SKM-1 treated with dmso at 0.1 percent for 144 hours (cell line): ENCODE results near the gene CDC123.
"Not testable (repeated sequence)": the region's sequence is repeated elsewhere in the genome, so short reads cannot be mapped to it uniquely, and the experiment has no call there.

ENCODE experiments used
- DNase-seq: peaks from one replicate; lab custom pipeline; 2025; ENCODE audit not compliant: unreplicated experiment; lab: John Stamatoyannopoulos, UW

Gene CDC123

GRCh38 chr10:12189426-12189825, 6.6 kb upstream of the CDC123 start:
- DNase-seq, result no peak

- no peak for DNase-seq
Measured at GRCh38 chr10:12191715-12192114, 4.3 kb upstream of the CDC123 start.

- DNase-seq, result no peak
Measured at GRCh38 chr10:12193193-12193592, 2.8 kb upstream of the CDC123 start.

DNA sequence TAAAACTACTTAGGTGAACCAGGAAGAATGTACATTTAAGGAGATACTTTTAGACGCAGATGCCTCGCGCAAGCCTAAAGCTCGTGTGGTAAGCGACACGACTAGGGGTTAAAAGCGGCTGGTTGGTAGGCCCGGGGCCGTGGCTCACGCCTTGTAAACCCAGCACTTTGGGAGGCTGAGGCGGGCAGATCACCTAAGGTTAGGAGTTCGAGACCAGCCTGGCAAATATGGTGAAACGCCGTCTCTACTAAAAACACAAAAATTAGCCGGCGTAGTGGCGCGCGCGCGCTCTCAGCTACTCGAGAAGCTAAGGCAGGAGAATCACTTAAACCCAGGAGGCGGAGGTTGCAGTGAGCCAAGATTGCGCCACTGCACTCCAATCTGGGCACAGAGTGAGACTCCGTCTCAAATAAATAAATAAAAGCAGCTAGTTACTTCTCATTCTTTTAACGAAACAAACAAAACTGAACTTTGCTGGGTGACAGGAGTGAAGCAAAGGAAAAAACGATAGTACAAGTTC, 1.2 kb upstream of the CDC123 start:
- DNase-seq, result no peak

GRCh38 chr10:12195281-12195602, 746 bp upstream of the CDC123 start:
- peak; percentile 4 for DNase-seq

DNA sequence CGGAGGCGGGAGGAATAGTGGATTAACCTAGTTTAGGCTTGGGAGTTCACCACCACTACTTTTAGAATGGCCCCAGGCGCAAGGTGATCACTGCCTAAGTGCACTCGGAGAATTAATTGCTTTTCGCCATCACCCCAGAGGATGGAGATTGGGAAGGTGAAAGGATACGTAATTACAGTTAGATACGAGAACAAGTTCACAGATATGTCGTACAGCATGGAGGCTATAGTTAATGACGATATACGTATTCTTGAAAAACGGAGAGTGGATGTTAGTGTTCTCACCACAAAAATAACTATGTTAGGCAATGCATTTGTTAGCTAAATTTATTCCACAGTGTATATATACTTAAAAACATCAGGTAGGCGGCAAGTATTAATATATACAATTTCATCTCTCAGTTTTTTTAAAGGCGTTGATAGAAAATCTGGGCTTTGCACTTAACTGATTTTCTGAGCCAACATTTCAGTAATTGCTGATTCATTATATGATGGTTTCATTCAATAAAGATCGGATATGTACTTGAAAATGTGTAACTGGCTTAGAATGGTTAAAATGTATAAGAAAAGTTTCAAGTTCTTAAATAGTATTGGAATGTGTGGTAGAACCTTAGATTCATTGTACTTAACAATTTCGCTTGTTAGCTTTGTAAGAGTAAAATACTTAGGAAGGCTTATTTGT, 683 bp downstream of the CDC123 start:
- DNase-seq, result no peak

DNA sequence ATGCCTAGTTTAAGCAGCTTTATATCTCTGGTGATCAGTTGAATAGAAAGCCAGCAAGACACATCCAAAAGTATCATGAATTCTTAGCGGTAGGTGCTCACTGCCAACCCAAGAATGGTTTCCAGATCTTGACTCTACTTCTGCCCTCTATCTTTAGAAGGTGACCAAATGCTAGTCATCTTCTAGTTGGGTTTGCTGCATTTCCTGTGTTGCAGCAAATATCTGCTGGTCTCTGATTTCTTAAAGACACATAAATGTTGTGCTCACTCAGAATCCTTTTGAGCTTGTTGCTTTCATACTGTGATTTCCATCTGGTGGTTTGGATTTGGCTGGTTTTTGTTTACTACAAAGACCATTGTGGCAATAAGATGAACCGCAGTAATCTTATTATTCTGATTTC, 2.2 kb downstream of the CDC123 start:
- DNase-seq, result no peak

GRCh38 chr10:12200850-12201249, 4.9 kb downstream of the CDC123 start:
- DNase-seq, result no peak

- no peak for DNase-seq
Measured at GRCh38 chr10:12201543-12201942, 5.6 kb downstream of the CDC123 start.

DNA sequence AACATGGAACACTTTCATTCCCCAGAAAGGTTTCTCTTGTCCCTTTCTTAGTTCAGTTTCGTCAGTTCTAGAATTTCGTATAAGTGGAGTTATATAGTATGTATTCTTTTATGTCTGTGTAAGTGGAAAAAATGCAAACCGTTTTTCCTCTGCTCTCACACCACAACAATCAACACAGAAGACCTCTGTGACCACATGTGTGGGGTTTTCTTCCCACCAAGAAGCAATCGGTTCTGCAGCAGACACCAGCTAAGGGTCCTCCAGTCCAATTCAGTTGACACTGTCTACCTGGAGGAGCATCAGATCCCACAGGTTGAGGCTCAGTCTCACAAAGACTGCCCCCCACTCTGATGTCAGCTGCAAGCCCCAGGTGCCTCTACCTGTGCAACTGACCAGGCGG, 6.2 kb downstream of the CDC123 start:
- no peak for DNase-seq

DNA sequence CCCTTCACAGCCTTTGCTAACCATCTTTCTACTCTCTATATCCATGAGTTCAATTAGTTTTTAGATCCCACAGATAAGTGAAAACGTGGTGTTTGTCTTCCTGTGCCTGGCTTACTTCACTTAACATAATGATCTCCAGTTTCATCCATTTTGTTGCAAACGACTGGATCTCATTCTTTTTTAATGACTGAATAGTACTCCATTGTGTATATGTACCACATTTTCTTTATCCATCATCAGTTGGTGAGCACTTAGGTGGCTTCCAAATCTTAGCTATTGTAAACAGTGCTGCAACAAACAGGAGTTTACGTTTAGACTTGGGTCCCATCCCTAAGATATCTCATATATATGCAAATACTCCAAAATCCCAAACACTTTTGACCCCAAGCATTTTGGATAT, 9.1 kb downstream of the CDC123 start:
- no peak for DNase-seq

DNA sequence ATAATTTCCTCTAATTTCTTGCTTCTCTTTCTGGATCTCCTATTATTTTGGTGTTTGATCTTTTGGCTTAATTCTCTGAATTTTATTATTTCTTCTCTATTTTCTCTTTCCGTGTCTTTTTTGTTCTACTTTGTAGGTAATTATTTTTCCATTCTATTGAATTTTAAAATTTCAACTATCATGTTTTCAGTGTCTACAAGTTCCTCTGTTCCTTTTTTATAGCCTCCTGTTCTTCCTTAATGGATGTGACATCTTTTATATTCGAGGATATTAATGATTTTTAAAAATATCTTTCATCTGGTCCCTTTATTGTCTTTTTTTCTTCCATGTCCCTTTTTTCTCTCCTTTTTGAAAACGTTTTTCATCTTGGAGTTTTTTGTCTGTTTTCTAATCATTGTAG, 11.1 kb downstream of the CDC123 start:
- DNase-seq, result no peak

DNA sequence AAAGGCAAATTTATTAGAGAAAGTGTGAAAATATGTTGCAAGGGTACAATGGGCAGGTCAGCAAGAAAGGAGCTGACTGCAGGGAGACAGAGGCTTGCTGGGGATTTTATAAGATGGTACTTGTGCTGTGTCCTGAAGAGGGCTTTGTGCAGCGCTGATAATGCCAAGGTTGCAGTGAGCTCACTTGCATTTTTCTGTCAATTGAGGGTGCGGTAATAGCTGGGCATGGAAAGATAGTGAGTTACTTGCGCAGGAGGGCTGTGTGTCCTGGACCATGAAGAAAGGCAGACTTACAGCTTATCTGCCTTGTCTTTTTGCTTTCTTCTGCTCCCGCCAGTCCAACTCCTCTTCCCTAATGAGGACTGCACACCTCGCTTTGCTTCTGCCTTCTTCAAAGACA, 12.5 kb downstream of the CDC123 start:
- DNase-seq, result no peak

DNA sequence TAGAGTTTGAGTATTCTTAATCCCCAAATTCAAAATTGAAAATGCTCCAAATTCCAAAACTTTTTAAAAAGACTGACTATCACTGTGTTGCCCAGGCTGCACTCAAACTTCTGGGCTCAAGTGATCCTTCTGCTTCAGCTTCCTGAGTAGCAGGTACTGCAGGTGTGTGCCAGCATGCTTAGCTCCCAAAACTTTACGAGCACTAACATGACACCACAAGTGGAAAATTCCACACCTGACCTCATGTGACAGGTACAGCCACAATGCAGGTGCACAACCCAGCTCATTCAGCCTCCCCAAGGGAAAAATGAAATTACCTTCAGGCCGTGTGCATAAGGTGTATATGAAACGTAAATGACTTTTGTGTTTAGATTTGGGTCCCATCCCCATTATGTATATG, 16.5 kb downstream of the CDC123 start:
- DNase-seq, result no peak

GRCh38 chr10:12213621-12214020, 17.6 kb downstream of the CDC123 start:
- no peak for DNase-seq

DNA sequence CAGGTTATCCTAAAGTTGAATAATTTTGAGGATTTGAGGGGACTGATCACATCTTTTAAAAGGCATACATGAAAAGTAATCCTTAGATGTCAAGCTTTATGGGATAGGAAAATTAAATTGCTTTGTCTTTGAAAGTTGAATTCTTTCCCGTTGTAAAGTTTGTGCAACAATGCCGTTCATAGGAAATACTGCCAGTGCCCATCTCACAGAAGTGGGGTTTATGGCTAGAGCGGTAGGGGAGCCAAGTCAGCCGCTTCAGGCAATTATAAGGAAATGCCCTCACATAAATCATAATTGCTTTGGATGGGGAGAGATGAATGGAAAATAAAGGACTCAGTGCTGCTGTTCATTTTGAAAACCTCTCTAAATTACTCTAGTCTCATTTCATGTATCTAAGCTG, 18.1 kb downstream of the CDC123 start:
- DNase-seq, result no peak

DNA sequence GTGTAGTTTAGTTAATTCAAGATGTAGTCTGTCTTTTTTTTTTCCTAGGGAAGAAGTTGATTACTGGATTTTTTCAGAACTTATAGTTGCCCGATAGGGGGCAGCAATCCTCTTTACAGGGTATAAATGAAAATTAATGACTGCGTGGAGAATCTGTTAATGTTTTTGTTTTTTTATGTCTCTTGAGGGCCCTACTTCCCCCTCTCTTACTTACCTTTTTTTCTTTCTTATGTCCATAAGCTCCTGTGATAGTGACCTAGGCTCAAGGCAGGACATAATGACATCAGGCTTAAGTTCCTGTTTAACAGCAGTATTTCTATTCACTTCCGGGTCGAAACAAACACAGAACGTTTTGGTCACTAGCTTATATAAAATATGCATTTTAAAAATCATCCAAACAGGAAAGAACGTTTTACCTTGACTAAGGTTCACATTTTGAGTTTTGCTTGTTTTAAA, 18.8 kb downstream of the CDC123 start:
- DNase-seq, result no peak

GRCh38 chr10:12218991-12219390, 23.0 kb downstream of the CDC123 start:
- DNase-seq, result no peak

DNA sequence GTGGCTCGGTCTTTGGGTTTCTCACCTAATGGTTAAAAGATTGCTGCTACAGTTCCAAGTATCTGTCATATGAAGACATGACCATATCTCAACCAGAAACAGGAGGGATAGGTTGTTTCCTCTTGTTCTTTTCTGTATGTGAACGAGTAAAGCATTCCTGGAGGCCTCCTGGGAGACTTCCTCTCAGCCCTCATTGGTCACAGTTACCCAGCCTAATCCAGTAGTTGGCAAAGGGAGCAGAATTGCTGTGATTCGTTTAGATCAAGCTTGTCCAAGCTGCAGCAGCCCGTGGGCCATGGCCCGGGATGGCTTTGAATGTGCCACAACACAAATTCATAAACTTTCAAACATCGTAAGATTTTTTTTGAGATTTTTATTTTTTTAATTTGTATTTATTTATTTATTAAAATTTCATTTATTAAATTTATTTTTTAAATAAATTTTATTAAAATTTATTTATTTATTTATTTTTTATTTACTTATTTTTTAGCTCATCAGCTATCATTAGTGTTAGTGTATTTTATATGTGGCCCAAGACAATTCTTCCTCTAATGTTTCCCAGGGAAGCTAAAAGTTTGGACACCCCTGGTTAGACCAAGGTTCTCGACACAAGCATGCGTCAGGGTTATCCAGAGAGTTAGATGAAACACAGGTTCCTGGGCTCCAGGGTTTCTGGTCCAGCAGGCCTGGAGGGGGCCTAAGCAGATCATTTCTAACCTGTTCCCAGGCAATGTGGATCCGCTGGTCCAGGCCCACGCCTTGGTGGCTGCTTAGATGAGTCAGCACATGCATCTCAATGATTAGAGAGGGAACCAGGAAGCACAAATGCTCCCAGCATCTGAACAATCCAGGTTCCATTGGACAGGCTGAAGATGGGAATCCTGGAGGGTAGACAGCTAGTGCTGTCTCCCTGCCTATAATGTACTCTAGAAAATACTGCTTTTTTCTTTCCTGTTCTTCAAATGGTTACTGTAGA, 25.6 kb downstream of the CDC123 start:
- DNase-seq, result no peak

- no peak for DNase-seq
Measured at GRCh38 chr10:12225444-12225843, 29.5 kb downstream of the CDC123 start.

DNA sequence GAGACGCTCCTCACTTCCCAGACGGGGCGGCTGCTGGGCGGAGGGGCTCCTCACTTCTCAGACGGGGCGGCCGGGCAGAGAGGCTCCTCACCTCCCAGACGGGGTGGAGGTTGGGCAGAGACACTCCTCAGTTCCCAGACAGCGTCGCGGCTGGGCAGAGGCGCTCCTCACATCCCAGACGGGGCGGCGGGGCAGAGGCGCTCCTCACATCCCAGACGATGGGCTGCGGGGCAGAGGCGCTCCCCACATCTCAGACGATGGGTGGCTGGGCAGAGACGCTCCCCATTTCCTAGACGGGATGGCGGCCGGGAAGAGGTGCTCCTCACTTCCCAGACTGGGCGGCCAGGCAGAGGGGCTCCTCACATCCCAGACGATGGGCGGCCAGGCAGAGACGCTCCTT, 30.4 kb downstream of the CDC123 start:
- not testable (repeated sequence) for DNase-seq

GRCh38 chr10:12228851-12229250, 32.9 kb downstream of the CDC123 start:
- DNase-seq, result no peak
